GM19467 (cell line): ENCODE data around the gene KIAA0513.

Experiments used
- ATAC-seq: cut with Tn5 transposase; IDR thresholded peaks from one replicate; pipeline ENCODE4 v1.9.1; 2021; ENCODE audit warnings: mild to moderate bottlenecking, moderate library complexity; ENCODE audit not compliant: unreplicated experiment

KIAA0513 gene

GRCh38 chr16:85066346-85066885 is 38.8 kb downstream of the KIAA0513 start:
- ATAC-seq: no peak

GRCh38 chr16:85067024-85067423 is 39.4 kb downstream of the KIAA0513 start:
- no peak for ATAC-seq

- no peak for ATAC-seq
Measured at GRCh38 chr16:85067426-85067825, 39.8 kb downstream of the KIAA0513 start.

- no peak for ATAC-seq
Measured at GRCh38 chr16:85068746-85069145, 41.2 kb downstream of the KIAA0513 start.

- no peak for ATAC-seq
Measured at GRCh38 chr16:85069171-85069570, 41.6 kb downstream of the KIAA0513 start.

GRCh38 chr16:85072076-85072860 is 44.7 kb downstream of the KIAA0513 start:
- no peak for ATAC-seq

GRCh38 chr16:85072947-85073346 is 45.4 kb downstream of the KIAA0513 start:
- ATAC-seq: no peak

- no peak for ATAC-seq
Measured at GRCh38 chr16:85074225-85074914, 46.8 kb downstream of the KIAA0513 start.

- no peak for ATAC-seq
Measured at GRCh38 chr16:85075236-85075924, 47.8 kb downstream of the KIAA0513 start.

GRCh38 chr16:85077039-85077438 is 49.4 kb downstream of the KIAA0513 start:
- ATAC-seq: no peak

GRCh38 chr16:85077576-85078125 is 50.1 kb downstream of the KIAA0513 start:
- ATAC-seq: no peak

- no peak for ATAC-seq
Measured at GRCh38 chr16:85078226-85078625, 50.6 kb downstream of the KIAA0513 start.

- no peak for ATAC-seq
Measured at GRCh38 chr16:85078952-85079351, 51.4 kb downstream of the KIAA0513 start.

- ATAC-seq: no peak
Measured at GRCh38 chr16:85079785-85080570, 52.4 kb downstream of the KIAA0513 start.

GRCh38 chr16:85081038-85081437 is 53.4 kb downstream of the KIAA0513 start:
- no peak for ATAC-seq

GRCh38 chr16:85081765-85082164 is 54.2 kb downstream of the KIAA0513 start:
- ATAC-seq: no peak

GRCh38 chr16:85082173-85083050 is 54.8 kb downstream of the KIAA0513 start:
- no peak for ATAC-seq

- ATAC-seq: no peak
Measured at GRCh38 chr16:85083051-85083639, 55.5 kb downstream of the KIAA0513 start.
